ENCODE measurements around the gene PSMC6.
"Not testable (repeated sequence)": the region's sequence is repeated elsewhere in the genome, so short reads cannot be mapped to it uniquely, and the experiment has no call there.

The PSMC6 gene

DNA sequence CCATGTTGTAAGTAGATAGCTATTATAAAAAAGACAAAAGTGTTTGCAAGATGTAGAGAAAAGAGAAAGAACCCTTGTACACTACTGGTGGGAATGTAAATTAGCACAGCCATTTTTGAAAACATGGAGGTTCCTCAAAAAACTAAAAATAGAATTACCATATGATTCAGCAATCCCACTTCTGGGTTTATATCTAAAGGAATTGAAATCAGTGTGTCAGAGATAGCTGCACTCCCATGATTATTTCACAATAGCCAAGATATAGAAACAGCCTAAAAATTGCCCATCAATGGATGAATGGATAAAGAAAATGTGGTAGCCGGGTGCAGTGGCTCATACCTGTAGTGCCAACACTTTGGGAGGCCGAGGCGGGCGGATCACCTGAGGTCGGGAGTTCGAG, 9.2 kb downstream of the PSMC6 start:
- no peak for DNase-seq (ENCODE audit: low read depth in 3 of 3)

DNA sequence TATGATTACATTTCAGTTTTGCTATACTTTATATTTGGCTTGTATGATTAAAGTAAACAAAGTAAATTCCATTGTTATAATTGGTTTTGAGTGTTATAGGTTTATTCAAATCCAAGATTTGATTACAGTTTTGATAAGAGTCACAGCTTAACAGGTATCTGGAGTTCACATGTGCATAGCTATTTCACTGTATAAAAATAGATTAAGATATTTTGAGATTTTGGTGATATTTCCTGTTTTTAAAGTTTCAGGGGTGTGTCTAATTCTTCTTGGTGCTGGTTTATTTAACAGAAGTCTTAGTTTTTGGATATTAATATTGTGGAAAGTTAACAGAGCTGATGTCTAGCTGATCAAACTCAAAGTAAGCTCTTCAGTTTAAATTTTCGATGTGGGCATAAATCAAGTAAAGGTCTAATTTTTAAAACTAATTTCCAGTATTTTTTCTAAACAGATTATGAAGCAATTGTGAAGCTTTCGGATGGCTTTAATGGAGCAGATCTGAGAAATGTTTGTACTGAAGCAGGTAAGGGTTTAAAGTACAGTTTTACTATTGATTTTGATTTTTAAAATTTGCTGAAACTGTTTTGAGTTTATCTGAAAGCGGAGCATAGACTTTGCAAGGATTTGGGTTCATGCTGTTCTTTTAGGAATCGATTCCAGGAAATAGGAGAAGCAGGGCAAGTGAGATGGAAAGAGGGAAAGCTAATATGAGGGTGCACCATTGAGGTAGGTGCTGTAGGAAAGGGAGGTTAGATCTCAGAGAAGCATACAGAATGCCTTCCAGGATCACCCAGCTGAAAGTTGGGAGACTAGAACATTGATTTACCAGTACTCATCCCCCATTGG, 16.7 kb downstream of the PSMC6 start:
- no peak for DNase-seq (ENCODE audit: low read depth in 3 of 3)

DNA sequence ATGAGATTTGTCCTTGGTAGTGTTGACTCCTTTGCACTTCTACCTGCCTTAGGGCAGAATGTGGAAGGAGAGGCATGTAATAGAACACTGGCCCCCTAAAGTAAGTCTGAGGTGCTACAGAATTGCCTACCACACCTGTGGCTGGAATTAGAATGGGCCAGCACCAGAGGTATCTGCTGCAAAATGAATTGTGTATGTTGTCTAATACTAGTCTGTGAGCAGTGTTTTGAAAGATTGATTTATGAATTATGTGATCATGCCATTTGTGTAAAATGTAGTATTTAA, 17.3 kb downstream of the PSMC6 start:
- no peak for DNase-seq (ENCODE audit: low read depth in 3 of 3)

DNA sequence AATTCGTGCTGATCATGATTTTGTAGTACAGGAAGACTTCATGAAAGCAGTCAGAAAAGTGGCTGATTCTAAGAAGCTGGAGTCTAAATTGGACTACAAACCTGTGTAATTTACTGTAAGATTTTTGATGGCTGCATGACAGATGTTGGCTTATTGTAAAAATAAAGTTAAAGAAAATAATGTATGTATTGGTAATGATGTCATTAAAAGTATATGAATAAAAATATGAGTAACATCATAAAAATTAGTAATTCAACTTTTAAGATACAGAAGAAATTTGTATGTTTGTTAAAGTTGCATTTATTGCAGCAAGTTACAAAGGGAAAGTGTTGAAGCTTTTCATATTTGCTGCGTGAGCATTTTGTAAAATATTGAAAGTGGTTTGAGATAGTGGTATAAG, 20.5 kb downstream of the PSMC6 start:
- not testable (repeated sequence) for DNase-seq (ENCODE audit: low read depth in 3 of 3)

DNA sequence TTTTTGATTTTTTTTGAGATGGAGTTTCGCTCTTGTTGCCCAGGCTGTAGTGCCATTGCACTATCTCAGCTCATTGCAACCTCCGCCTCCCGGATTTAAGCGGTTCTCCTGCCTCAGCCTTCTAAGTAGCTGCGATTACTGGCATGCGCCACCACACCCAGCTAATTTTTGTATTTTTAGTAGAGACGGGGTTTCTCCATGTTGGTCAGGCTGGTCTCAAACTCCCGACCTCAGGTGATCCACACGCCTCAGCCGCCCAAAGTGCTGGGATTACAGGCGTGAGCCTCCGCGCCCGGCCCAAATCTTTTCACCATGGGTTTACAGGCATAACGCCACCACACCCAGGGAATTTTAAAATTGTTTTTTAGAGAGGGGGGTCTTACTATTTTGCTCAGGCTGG, 22.0 kb downstream of the PSMC6 start:
- not testable (repeated sequence) for DNase-seq (ENCODE audit: low read depth in 3 of 3)

DNA sequence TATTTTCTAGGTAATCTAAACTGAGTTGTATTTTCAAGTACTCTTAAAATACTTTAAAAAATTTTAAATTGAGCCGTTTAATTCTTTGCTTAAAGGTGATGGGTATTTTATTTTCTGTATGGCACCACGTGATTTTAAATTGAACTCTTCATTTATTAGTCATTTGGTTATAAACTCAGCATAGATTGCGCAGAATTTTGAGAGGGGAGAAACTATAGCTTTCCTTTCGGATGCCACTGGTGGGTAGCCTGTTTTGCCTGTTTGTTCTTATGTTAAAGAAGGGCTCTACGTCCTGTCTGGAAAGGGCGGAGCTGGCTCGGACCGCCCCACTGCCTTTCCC, 22.6 kb downstream of the PSMC6 start:
- no peak for DNase-seq (ENCODE audit: low read depth in 3 of 3)

DNA sequence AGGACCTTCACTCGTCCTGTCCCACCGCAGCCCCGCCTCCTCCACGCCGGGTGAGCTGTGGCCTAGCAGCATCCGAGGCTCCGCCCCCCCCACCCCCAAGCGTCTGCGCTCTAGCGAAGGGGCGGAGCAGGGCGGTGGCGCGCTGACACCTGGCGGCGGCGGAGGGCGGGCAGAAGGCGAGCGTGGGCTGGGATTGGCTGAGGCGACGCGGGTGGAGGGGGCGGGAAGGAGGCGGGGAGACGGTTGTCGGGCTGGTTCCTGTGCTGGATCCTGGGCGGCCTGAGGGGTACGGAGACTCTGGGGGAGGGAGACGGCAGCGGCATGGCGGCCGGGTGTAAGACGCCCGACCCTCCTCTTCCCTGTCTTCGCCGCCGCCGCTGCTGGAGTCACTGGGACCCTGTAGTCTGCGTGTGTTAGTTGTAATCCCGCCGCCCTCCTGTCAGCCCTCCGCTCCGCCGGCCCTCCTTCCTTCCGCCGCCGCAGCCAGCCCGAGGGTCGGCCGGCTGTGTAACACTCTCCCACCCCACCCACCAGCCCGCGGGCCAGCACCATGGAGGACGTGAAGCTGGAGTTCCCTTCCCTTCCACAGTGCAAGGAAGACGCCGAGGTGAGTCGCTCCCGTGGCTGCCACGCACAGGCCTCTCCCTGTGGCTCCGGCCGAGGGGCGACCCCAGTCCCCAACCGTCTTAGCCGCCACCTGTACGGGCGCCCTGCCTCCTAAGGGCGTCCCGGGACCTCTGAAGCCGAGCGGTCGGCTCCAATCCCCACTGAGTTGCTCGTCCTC, 23.1 kb downstream of the PSMC6 start, which contains the start of gene STYX:
Gene STYX (plus strand): TSS at position 242 of the 784 bp plus-strand sequence. CDS start 309 bp downstream, at position 551.
- DNase-seq (ENCODE audit: low read depth in 3 of 3): peak; percentile 98 to 99 (median 98)

DNA sequence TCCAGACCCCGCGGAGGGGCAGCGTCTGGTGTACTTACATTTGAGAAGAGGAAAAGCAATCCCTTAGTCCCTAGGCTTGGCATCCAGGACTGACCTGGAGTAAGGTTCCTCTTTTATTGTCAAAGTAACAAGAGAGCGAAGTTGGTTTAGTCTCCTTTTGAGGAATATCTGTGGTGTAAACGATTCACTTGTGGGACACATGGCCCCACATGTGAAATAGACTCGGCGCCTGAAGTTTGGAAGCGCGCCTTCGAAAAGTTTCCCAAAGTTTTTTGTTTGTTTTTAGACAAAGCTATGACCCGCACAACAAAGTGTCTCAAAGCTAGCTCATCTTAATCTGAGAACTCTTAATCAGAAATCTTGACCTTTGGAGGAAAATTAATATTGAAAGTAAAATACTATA, 23.7 kb downstream of the PSMC6 start:
- DNase-seq (ENCODE audit: low read depth in 3 of 3): no peak

DNA sequence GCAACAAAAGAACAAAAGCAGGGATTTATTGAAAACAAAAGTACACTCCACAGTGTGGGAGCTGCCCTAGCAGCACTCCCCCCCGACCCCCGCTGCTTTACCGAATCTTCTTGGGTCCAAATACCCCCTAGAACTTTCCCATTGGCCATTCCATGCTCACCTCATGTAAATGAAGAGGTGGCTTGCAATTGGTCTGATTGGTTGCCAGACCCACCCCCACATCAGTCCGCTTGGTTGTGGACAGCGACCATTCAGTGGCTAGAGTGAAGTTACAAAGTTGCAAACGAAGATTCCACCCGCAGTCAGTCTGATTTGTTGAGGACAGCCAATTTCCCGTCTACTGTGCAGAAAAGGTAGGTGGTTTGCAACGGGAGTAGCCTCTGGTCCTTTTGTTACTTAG, 26.8 kb downstream of the PSMC6 start:
- DNase-seq (ENCODE audit: low read depth in 3 of 3): no peak

DNA sequence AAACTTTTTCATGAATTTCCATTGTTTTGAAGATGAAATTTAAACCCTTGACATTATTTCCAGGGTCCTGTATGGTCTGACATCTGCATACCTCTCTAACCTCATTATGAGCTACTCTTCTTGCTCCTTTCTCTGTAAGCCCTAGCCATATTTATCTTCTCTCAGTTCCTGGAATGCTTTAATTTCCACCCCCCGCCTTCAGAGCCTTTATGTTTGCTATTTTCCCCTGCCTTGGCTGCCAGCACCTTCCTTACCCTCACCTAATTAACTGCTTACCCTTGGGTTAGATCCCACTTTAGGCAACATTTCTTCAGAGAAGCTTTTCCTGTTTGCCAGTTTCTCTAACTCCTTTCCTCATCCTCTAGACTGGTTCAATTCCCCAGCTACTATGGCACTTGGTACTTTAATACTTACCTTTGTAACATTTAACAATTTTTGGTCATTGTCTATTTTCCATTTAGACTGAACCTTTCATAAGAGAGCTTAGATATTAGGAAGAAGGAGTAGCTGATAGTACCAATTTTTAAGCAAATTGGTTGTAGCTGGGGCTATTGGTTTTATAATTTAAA, 29.0 kb downstream of the PSMC6 start:
- DNase-seq (ENCODE audit: low read depth in 3 of 3): no peak

DNA sequence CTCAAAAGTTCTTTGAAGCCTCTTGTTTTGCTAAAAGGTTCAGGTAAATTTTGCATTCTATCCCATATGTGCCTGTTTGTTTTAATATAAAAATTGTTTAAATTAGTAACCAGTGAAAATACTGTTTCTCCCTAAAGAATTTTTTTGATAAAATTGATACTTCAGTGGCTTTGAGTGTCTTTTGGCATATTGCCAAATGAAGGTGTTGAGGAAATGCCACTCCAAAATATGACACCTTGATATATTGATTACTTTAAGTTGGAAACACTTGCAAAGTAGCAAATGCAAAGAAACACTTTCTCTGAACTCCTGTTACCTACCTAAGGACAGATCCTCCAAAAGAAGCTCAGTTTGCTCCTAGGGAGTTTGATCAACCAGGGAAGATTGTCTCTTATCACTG, 31.4 kb downstream of the PSMC6 start:
- DNase-seq (ENCODE audit: low read depth in 3 of 3): no peak

DNA sequence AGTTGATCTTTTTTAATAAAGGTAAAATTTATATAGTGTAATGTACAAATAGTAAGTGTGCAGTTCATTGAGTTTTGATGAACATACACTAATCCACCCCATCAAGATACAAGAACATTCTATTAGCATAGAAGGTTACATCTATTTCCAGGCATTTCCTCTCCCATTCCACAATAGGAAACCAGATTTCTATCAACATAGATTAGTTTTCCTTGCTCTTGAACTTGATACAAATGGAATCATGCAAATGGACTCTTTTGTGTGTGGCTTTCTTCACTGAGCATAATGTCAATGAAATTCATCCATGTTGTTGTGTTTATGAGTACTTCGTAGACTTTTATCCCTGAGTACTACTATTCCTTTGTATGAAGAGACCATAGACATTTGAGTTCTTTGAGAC, 33.8 kb downstream of the PSMC6 start:
- DNase-seq (ENCODE audit: low read depth in 3 of 3): no peak

DNA sequence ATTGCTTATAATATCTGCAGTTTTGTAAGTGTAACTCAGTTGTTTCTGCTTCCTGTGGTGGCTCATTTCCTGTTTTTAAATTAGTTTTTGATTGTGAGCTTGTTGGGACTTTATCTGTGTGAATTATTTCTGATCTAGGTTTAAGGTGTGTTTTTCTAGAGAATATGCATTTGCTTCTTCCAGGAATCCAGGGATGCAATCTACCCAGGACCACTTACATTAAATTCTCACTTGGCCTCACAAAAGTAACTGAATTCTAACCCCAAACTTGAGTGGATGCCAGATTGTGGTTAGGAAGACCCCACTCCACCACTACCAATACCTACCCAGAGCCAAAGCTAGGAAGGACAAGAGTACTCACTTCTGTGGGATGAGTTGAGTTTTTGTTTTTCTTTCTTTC, 34.9 kb downstream of the PSMC6 start:
- no peak for DNase-seq (ENCODE audit: low read depth in 3 of 3)

DNA sequence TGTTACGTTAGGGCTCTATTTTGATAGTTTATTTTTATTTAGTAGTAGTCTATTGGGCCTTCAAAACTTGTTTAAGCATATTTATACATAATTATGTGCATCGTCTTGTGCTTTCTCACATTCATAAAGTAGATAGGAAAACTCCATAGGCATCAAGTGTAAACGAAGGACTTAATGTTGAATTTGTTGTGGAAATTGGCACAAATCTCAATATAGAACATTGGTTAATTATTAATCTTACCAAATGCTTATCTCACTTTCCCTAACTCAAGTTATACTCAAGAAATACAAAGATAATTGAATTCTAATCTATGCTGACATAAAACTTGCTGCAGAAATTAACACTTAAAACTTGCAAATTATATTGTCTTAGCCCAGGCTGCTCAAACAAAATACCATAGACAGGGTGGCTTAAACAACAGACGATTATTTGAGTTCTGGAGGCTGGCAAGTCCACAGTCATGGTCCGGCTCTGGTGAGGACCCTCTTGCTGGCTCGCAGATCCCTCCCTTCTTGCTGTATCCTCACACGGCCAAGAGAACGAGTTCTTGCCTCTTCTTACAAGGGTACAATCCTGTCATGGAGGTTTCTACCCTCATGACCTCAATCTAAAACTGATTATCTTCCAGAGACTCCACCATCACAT, 41.8 kb downstream of the PSMC6 start:
- no peak for DNase-seq (ENCODE audit: low read depth in 3 of 3)

DNA sequence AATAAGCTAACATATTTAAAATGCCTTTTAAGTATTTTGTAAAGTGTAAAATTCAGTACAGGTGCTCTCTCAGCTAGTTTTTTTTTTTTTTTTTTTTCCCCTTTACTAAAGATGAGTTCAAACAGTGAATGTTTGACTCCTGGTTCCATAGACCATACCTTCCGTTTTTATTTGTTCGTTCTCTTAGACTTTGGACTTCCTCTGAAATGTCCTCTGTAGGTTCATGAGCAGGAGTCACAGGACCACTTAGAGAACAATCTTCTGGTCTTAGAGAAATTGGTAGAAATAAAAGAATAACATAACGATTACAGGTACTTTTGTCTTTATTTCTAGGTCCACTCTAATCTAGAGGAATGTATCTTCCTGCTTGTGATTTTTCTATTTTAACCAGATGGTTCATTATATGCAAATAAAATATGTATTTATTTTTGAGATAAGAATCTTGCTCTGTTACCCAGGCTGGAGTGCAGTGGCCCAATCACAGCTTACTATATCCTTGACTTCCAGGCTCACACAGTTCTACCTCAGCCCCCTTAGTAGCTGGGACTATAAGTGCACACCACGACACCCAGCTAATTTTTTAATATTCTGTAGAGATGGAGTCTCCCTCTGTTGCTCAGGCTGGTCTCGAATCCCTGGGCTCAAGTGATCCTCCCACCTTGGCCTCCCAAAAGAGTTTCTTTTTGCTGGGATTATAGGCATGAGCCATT, 48.8 kb downstream of the PSMC6 start:
- no peak for DNase-seq (ENCODE audit: low read depth in 3 of 3)

DNA sequence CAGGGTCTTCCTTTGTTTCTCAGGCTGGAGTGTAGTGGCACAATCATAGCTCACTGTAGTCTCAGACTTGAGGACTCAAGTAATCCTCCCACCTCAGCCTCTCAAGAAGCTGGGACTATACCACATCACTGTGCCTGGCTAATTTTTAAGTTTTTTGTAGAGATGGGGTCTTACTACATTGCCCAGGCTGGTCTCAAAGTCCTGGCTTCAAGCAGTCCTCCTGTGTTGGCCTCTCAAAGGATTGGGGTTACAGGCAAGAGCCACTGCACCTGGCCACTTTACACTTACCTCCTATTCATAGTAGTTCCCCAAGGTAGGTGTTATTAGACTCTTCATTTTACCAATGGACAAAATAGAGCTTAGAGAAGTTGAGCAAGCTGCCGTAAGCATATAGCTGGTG, 52.1 kb downstream of the PSMC6 start:
- DNase-seq (ENCODE audit: low read depth in 3 of 3): no peak

DNA sequence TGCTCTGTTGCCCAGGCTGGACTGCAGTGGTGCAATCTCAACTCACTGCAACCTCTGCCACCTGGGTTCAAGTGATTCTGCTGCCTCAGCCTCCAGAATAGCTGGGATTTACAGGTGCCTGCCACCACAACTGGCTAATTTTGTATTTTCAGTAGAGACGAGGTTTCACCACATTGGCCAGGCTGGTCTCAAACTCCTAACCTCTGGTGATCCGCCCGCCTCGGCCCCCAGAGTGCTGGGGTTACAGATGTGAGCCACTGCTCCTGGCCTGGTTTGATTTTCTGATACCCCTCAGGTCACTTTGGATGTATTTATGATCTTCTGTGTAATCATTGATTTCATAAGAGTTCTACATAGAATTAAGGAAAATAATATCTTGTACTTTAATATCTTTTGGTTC, 55.9 kb downstream of the PSMC6 start:
- DNase-seq (ENCODE audit: low read depth in 3 of 3): not testable (repeated sequence)

DNA sequence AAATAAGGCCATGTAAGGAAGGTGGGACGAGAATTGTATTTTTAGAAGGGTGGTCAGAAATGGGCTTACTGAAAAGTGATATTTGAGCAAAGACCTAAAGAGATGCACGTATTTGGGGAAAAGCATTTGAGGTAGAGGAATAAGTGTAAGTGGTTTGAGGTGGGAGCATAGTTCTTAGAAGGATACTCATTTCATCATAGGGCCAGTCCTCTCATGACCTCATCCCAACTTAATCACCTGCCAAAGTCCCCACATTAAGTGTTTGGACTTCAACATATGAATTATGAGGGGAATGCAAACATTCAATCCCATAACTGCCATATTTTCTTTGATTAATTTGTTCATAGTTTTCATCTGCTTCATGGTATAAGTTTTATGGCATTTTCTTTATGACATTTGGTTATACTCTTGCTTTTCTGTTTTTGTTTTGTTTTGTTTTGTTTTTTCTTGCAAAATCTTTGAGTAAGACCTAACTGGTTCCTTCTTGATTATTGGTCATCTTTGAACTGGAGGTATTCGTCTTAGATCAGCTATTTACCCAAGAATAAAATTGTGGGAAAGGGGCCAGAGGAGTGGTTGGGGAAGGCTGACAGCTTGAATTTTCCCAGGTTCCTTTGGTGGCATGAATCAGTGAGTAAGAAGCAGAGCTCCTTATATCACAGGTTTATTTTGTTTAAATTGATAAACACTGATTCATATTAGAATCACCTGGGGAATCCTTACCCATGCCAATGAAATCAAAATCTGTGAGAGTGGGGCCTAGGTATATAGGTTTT, 60.2 kb downstream of the PSMC6 start:
- DNase-seq (ENCODE audit: low read depth in 3 of 3): no peak

DNA sequence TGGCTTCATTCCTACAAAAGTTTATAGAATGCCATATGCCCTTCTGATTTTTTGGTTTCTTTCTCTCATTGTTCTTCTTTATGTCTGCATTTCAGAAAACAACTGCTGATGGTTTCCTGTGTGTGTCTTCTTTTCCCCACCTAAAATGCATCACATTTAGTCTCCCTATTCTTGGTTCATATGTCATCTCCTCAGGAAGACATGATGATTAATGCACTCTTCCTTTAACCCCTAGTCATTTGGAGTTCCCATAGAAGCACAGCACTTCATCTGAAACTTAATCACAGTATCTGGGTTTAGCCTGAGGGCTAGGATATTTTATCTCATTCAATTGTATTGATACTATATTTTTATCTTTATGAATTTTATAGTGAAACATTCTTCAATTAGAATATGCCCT, 62.9 kb downstream of the PSMC6 start:
- DNase-seq (ENCODE audit: low read depth in 3 of 3): no peak

DNA sequence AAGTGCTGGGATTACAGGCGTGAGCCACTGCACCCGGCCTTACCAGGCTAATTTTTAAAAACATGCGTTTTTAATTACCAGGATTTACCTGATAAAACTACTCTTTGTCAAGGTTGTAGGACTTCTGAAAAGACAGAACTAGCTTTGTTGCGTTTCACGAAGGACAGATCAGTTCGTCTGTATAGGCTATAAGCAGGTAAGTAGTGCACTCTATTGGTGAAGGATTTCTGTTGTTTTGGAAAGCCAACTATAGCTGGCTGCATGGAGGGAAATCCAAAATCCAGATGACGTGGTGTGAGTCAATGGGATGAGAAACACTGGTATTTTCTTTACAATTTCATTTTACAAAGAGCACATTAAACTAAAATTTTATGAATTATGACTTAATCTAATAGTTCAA, 69.8 kb downstream of the PSMC6 start:
- DNase-seq (ENCODE audit: low read depth in 3 of 3): no peak
